Progenitor cell of endocrine pancreas (in vitro differentiated cells): Measurements from ENCODE around the gene FURIN. TPM values are rescaled to one million over a fixed set of nuclear protein-coding genes. Genes with fewer than 3 reads are reported as not detected.
A peak's percentile ranks its signal among the peaks of the same experiment; 100 is the strongest.
"Not testable (repeated sequence)": the region's sequence is repeated elsewhere in the genome, so short reads cannot be mapped to it uniquely, and the experiment has no call there.

Source experiments
- DNase-seq: peaks from one replicate; pipeline ENCODE4 v3.0.0; 2021; ENCODE audit warnings: low spot score; ENCODE audit not compliant: unreplicated experiment
- H3K27ac Mint-ChIP-seq: 2 replicates; pipeline ENCODE4 v1.8.0; 2021; ENCODE audit warnings: mild to moderate bottlenecking, moderate library complexity, mixed read lengths
- H3K27me3 Mint-ChIP-seq: 2 replicates; pipeline ENCODE4 v1.8.0; 2021; ENCODE audit warnings: mixed read lengths
- H3K36me3 Mint-ChIP-seq: 2 replicates; pipeline ENCODE4 v1.8.0; 2022; ENCODE audit warnings: mixed read lengths; ENCODE audit not compliant: insufficient read depth
- H3K4me1 Mint-ChIP-seq: 2 replicates; pipeline ENCODE4 v1.8.0; 2021; ENCODE audit warnings: low read depth, mixed read lengths
- H3K4me3 Mint-ChIP-seq: 2 replicates; pipeline ENCODE4 v1.8.0; 2021; ENCODE audit warnings: low read depth, mild to moderate bottlenecking, moderate library complexity, mixed read lengths
- H3K9me3 Mint-ChIP-seq: 2 replicates; pipeline ENCODE4 v1.8.0; 2021; ENCODE audit warnings: low read depth, mixed read lengths
- CTCF ChIP-seq: fragments of 200-600 bp; sonication (generic); IDR thresholded peaks from one replicate; pipeline ENCODE4 v1.5.0; 2021; ENCODE audit warnings: antibody characterized with exemption, mild to moderate bottlenecking; ENCODE audit not compliant: unreplicated experiment
- total RNA-seq: library from RNA; stranded (reverse); gene quantifications from 2 replicates; pipeline ENCODE4 v1.2.1, GENCODE V29; 2021

FURIN gene
- total RNA-seq, 1 donor from 2014 or later: 64.8 TPM

GRCh38 chr15:90871716-90872485, 3.5 kb downstream of the FURIN start:
- DNase-seq: no peak
- peak overlapping the region; percentile 78 for H3K4me3 Mint-ChIP-seq
- no peaks in the 10 kb centered on the region for H3K27me3 Mint-ChIP-seq
- H3K36me3 Mint-ChIP-seq: peaks cover 6% of the 10 kb centered on the region
- peak overlapping the region; percentile 92 for H3K27ac Mint-ChIP-seq
- peaks cover 65% of the 10 kb centered on the region for H3K4me1 Mint-ChIP-seq
- TF ChIP-seq CTCF: no peak
- no peaks in the 10 kb centered on the region for H3K9me3 Mint-ChIP-seq

GRCh38 chr15:90872486-90873184, 4.2 kb downstream of the FURIN start:
- DNase-seq: no peak
- peaks cover 61% of the 10 kb centered on the region for H3K4me1 Mint-ChIP-seq
- H3K27ac Mint-ChIP-seq: peak overlapping the region; percentile 92
- H3K27me3 Mint-ChIP-seq: no peaks in the 10 kb centered on the region
- H3K9me3 Mint-ChIP-seq: no peaks in the 10 kb centered on the region
- TF ChIP-seq CTCF: no peak
- H3K36me3 Mint-ChIP-seq: peaks cover 12% of the 10 kb centered on the region
- peak overlapping the region; percentile 78 for H3K4me3 Mint-ChIP-seq

GRCh38 chr15:90873488-90873997, 5.2 kb downstream of the FURIN start:
- no peak for DNase-seq
- Mint-ChIP-seq H3K9me3 (no peaks in the 10 kb centered on the region), H3K4me3 (peak overlapping the region; percentile 78), H3K27ac (peak overlapping the region; percentile 92), H3K27me3 (no peaks in the 10 kb centered on the region), H3K4me1 (peaks cover 53% of the 10 kb centered on the region), H3K36me3 (peaks cover 18% of the 10 kb centered on the region)
- no peak for TF ChIP-seq CTCF

GRCh38 chr15:90873998-90874605, 5.7 kb downstream of the FURIN start:
- peaks cover 18% of the 10 kb centered on the region for H3K36me3 Mint-ChIP-seq
- H3K4me1 Mint-ChIP-seq: peaks cover 47% of the 10 kb centered on the region
- no peak for TF ChIP-seq CTCF
- H3K27ac Mint-ChIP-seq: peak overlapping the region; percentile 92
- no peaks in the 10 kb centered on the region for H3K27me3 Mint-ChIP-seq
- H3K4me3 Mint-ChIP-seq: peak overlapping the region; percentile 78
- peak; percentile 77 for DNase-seq
- no peaks in the 10 kb centered on the region for H3K9me3 Mint-ChIP-seq

- not testable (repeated sequence) for H3K9me3 Mint-ChIP-seq, H3K27me3 Mint-ChIP-seq, DNase-seq, H3K4me3 Mint-ChIP-seq, H3K27ac Mint-ChIP-seq
- Mint-ChIP-seq H3K36me3 (peaks cover 23% of the 10 kb centered on the region), H3K4me1 (peaks cover 38% of the 10 kb centered on the region)
Measured at GRCh38 chr15:90874986-90875385, 6.6 kb downstream of the FURIN start.
